HepG2 (cell line): Measurements from ENCODE around the gene CPEB4. TPM values are rescaled to one million over a fixed set of nuclear protein-coding genes. Genes with fewer than 3 reads are reported as not detected.

Experiments used
- AGO1 ChIP-seq: fragments of 200-400 bp; formaldehyde crosslinking; IDR thresholded peaks from 2 replicates; pipeline ENCODE4 v1.6.1; 2017; ENCODE audit warnings: mild to moderate bottlenecking, low read depth, low read length, moderate library complexity; ENCODE audit not compliant: poor library complexity, severe bottlenecking
- AGO2 ChIP-seq: fragments of 200-400 bp; formaldehyde crosslinking; optimal IDR thresholded peaks from 2 replicates; pipeline ENCODE3; 2017; ENCODE audit warnings: mild to moderate bottlenecking, low read depth, low read length, moderate library complexity
- GABPB1 ChIP-seq: IDR thresholded peaks from 2 replicates; pipeline ENCODE4 v1.6.1; 2016; ENCODE audit warnings: mild to moderate bottlenecking, missing genetic modification reagents, moderate library complexity, missing compliant biosample characterization
- GLI4 ChIP-seq: sonication (generic); formaldehyde crosslinking; IDR thresholded peaks from 2 replicates; pipeline ENCODE4 v1.5.1; 2020; ENCODE audit warnings: missing genetic modification reagents, mild to moderate bottlenecking, moderate library complexity, borderline replicate concordance
- GLMP ChIP-seq: sonication (generic); formaldehyde crosslinking; IDR thresholded peaks from 2 replicates; pipeline ENCODE4 v1.9.0; 2021; ENCODE audit warnings: missing genetic modification reagents, mild to moderate bottlenecking, borderline replicate concordance
- REST ChIP-seq, 2 experiments: IDR thresholded peaks; 2 replicates each; pipeline ENCODE4 v1.6.1; 2011 to 2012; ENCODE audit warnings: low read length in 2 of 2, borderline replicate concordance in 1 of 2, low read depth in 1 of 2, mild to moderate bottlenecking in 1 of 2, moderate library complexity in 1 of 2
- REXO4 ChIP-seq: sonication (generic); formaldehyde crosslinking; IDR thresholded peaks from 2 replicates; pipeline ENCODE4 v1.8.0; 2022; ENCODE audit warnings: missing genetic modification reagents, mild to moderate bottlenecking, borderline replicate concordance
- SMAD3 ChIP-seq: sonication (generic); formaldehyde crosslinking; IDR thresholded peaks from 2 replicates; pipeline ENCODE4 v1.4.0; 2020; ENCODE audit warnings: missing genetic modification reagents
- SRSF9 ChIP-seq: fragments of 200-400 bp; formaldehyde crosslinking; IDR thresholded peaks from 2 replicates; pipeline ENCODE4 v1.6.1; 2018; ENCODE audit warnings: borderline replicate concordance, mild to moderate bottlenecking, low read depth, low read length; ENCODE audit not compliant: insufficient read depth, poor library complexity, severe bottlenecking
- TIGD3 ChIP-seq: sonication (generic); formaldehyde crosslinking; IDR thresholded peaks from 2 replicates; pipeline ENCODE4 v1.5.1; 2020; ENCODE audit warnings: mild to moderate bottlenecking, missing genetic modification reagents, borderline replicate concordance
- UBTF ChIP-seq: sonication (generic); formaldehyde crosslinking; IDR thresholded peaks from 2 replicates; pipeline ENCODE4 v1.4.0; 2020; ENCODE audit warnings: mild to moderate bottlenecking, missing genetic modification reagents
- ZHX1 ChIP-seq: sonication (generic); formaldehyde crosslinking; IDR thresholded peaks from 2 replicates; pipeline ENCODE4 v1.8.1; 2022; ENCODE audit warnings: low read depth, mild to moderate bottlenecking, missing genetic modification reagents
- ZNF333 ChIP-seq: sonication (generic); formaldehyde crosslinking; IDR thresholded peaks from 2 replicates; pipeline ENCODE4 v1.4.0; 2020; ENCODE audit warnings: mild to moderate bottlenecking, missing genetic modification reagents, borderline replicate concordance
- ZSCAN9 ChIP-seq: IDR thresholded peaks from 2 replicates; pipeline ENCODE4 v1.6.1; 2016; ENCODE audit warnings: borderline replicate concordance
- polyA plus RNA-seq, 8 experiments: library from polyadenylated mRNA; depleted of rRNA in 3 of 8; stranded (reverse) in 7 of 8; unstranded in 1 of 8; fragments of >200 nt; fragmentation: Illumina TruSeq in 4 of 8; extraction: Trizol in 4 of 8; gene quantifications; 2 replicates each; pipeline versions ENCODE4 v1.2.1 to v1.2.3, GENCODE V29; 2011 to 2016; ENCODE audit warnings: low read depth in 4 of 8, missing spikeins in 1 of 8, mixed read lengths in 1 of 8; ENCODE audit not compliant: insufficient read depth in 1 of 8
- total RNA-seq, 5 experiments: library from RNA; depleted of rRNA; stranded (reverse); fragments of >200 nt; fragmentation: Illumina TruSeq; extraction: Trizol; gene quantifications; 2 replicates each; pipeline ENCODE4 v1.2.3, GENCODE V29; 2016; ENCODE audit warnings: low read depth in 1 of 5

The CPEB4 gene
- total and polyA plus RNA-seq, 2 of the 13 experiments (the other 11 are each of a cell fraction or from before 2014, with no cell fraction given): 7.7 to 26.7 TPM

GRCh38 chr5:173887610-173888472 lies at the start of gene CPEB4 (continued):
- TF ChIP-seq ZHX1 (CRISPR knock-in tag): peak; percentile 88; the same call in 1 of the 2 replicates
- TF ChIP-seq AGO2: no peak
- TF ChIP-seq REST (IDR thresholded peaks at IDR 0.05; ENCODE audit: borderline replicate concordance in 1 of 2, low read depth in 1 of 2, low read length in 2 of 2): no peak; a peak in 1 of 4 replicates
- peak; percentile 74 for TF ChIP-seq UBTF (CRISPR knock-in tag)
- TF ChIP-seq GLI4 (CRISPR knock-in tag): peak; percentile 42; the same call in 1 of the 2 replicates
- TF ChIP-seq ZNF333 (CRISPR knock-in tag): no peak
- peak; percentile 82 for TF ChIP-seq SMAD3 (CRISPR knock-in tag)
- TF ChIP-seq ZSCAN9 (CRISPR knock-in tag): peak; percentile 72; the same call in 1 of the 2 replicates
- TF ChIP-seq REXO4 (CRISPR knock-in tag): no peak
- no peak for TF ChIP-seq TIGD3 (CRISPR knock-in tag)
- no peak for TF ChIP-seq AGO1
- TF ChIP-seq SRSF9: no peak
- TF ChIP-seq GLMP: no peak
- peak; percentile 96 for TF ChIP-seq GABPB1
